Activated CD8-positive, alpha-beta T cell treated with anti-CD3 and anti-CD28 coated beads for 36 hours (primary cell): ENCODE measurements around the gene CYB5RL. TPM values are rescaled to one million over a fixed set of nuclear protein-coding genes. Genes with fewer than 3 reads are reported as not detected.

Experiments
- ATAC-seq: fragments of 200-7000 bp; cut with Tn5 transposase; one replicate; pipeline ENCODE4 v1.10.0; 2021; ENCODE audit warnings: mild to moderate bottlenecking, moderate library complexity
- CTCF ChIA-PET: fragments of 350-600 bp; sonication (Branson Sonifier 250); formaldehyde crosslinking; loops from one replicate; lab custom pipeline; 2021; ENCODE audit warnings: antibody characterized with exemption; lab: Charles Lee
- POLR2A ChIA-PET: fragments of 350-600 bp; sonication (Branson Sonifier 250); formaldehyde crosslinking; loops from one replicate; lab custom pipeline; 2021; ENCODE audit warnings: antibody characterized with exemption; lab: Charles Lee
- DNase-seq: peaks from one replicate; pipeline ENCODE4 v3.0.0-alpha.2; 2020
- H3K27ac Mint-ChIP-seq: one replicate; pipeline ENCODE4 v1.8.0; 2021; ENCODE audit warnings: mild to moderate bottlenecking, mixed read lengths
- H3K27me3 Mint-ChIP-seq: one replicate; pipeline ENCODE4 v1.8.0; 2021; ENCODE audit warnings: mixed read lengths
- H3K36me3 Mint-ChIP-seq: one replicate; pipeline ENCODE4 v1.8.0; 2021; ENCODE audit warnings: low read depth, mixed read lengths
- H3K4me1 Mint-ChIP-seq: one replicate; pipeline ENCODE4 v1.8.0; 2021; ENCODE audit warnings: low read depth, mixed read lengths
- H3K4me3 Mint-ChIP-seq: one replicate; pipeline ENCODE4 v1.8.0; 2021; ENCODE audit warnings: mild to moderate bottlenecking, moderate library complexity, mixed read lengths
- H3K9me3 Mint-ChIP-seq: one replicate; pipeline ENCODE4 v1.8.0; 2021; ENCODE audit warnings: mixed read lengths
- intact Hi-C: fragments of 100-400 bp; cut with micrococcal nuclease; formaldehyde crosslinking; loops from one replicate; pipeline ENCODE4 v1.10.0; 2022
- total RNA-seq, 2 experiments: library from RNA; stranded (reverse); gene quantifications; one replicate each; pipeline ENCODE4 v1.2.3, GENCODE V29; 2021
- TF ChIP-seq, protein P1 (sequence below): fragments of 200-600 bp; IDR thresholded peaks from one replicate; pipeline ENCODE4 v1.8.0; 2022; ENCODE audit warnings: antibody characterized with exemption, mild to moderate bottlenecking

CYB5RL gene
- total RNA-seq, 2 experiments from 2014 or later = 11.4 to 12.6 TPM

DNA sequence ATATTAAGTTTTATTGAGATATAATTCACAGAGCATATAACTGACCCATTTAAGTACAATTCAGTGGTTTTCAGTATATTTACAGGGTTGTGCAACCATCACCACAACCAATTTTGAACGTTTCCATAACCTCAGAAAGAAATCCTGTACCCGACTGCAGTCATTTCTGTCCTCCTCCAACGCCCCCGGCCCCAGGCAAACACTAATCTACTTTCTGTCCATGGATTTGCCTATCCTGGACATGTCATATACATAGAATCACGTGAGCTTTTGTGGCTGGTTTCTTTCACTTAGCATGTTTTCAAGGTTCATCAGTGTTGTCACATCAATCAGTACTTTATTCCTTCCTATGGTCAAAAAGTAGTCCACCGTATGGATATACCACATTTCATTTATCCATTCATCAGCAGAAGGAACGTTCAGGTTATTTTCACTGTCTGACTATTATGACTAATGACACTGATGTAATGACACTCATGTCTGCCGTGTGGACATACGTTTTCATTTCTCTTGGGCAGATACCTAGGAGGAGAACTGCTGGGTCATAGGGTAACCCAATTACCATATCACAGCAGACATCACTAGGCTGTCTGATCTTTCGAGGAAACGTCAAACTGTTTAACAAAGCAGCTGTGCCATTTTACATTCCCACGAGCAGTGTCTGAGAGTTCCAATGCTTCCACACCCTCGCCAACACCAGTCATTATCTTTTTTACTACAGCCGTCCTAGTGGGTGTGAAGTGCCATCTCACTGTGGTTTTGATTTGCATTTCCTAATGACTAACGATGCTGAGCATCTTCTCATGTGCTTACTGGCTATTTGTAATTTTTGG is 30.9 kb upstream of the CYB5RL start:
- no peaks in the 10 kb centered on the region for H3K9me3 Mint-ChIP-seq
- H3K27me3 Mint-ChIP-seq = no peaks in the 10 kb centered on the region
- intact Hi-C loops = no loop called here
- no peak overlapping the region for H3K4me3 Mint-ChIP-seq
- TF ChIP-seq, protein P1, sequence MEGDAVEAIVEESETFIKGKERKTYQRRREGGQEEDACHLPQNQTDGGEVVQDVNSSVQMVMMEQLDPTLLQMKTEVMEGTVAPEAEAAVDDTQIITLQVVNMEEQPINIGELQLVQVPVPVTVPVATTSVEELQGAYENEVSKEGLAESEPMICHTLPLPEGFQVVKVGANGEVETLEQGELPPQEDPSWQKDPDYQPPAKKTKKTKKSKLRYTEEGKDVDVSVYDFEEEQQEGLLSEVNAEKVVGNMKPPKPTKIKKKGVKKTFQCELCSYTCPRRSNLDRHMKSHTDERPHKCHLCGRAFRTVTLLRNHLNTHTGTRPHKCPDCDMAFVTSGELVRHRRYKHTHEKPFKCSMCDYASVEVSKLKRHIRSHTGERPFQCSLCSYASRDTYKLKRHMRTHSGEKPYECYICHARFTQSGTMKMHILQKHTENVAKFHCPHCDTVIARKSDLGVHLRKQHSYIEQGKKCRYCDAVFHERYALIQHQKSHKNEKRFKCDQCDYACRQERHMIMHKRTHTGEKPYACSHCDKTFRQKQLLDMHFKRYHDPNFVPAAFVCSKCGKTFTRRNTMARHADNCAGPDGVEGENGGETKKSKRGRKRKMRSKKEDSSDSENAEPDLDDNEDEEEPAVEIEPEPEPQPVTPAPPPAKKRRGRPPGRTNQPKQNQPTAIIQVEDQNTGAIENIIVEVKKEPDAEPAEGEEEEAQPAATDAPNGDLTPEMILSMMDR = no peak
- peak; percentile 63 for DNase-seq
- CTCF ChIA-PET = no interaction called here
- POLR2A ChIA-PET = interaction anchor here (1.2 kb wide), 3 partner anchors 8 to 12 kb away, joined by 3 to 4 read pairs (median 4); no protein-coding TSS in a partner anchor
- peaks cover 31% of the 10 kb centered on the region for H3K4me1 Mint-ChIP-seq
- peak overlapping the region; percentile 64 for H3K27ac Mint-ChIP-seq
- peak; percentile 59 for ATAC-seq
- H3K36me3 Mint-ChIP-seq = peaks cover 18% of the 10 kb centered on the region

DNA sequence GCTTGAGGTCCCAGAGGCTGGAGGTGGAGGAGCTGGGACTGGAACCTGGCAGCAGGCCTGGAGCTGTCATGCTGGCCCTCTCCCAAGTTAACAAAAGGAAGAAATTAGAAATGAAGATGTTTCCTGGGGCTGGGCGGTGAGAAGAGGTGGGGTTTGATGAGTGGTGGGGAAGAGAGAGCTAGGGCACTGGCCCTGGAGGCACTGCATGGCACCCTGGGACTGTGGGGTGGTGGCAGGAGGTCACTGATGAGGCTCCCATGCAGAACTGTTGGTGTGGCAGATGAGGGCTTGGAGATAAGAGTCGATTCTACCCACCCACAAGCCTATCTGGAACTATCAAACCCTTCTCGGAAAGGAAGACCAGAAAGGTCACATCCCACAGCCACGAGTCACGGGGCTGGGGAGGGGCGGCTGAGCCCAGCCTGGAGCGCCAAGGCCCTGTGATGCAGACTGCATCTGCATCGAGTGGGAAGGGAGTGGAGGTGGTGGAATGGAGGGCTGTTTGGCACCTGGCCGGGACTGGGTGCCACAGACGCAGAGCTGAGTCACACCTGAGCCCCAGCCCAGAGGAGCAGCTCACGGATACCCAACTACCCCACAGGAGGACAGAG is 29.6 kb upstream of the CYB5RL start:
- TF ChIP-seq, protein P1 = no peak
- POLR2A ChIA-PET = interaction anchor here (0.7 to 1.2 kb wide), 6 partner anchors 9 to 128 kb away, joined by 3 to 4 read pairs (median 3); partner anchors contain the start of gene CYB5RL
- H3K4me3 Mint-ChIP-seq = peak overlapping the region; percentile 15
- peak; percentile 58 for DNase-seq
- H3K27ac Mint-ChIP-seq = peak overlapping the region; percentile 69
- CTCF ChIA-PET = interaction anchor here (1.0 kb wide), 1 partner anchor 174 kb away, joined by 4 read pairs; no protein-coding TSS in a partner anchor
- no peaks in the 10 kb centered on the region for H3K9me3 Mint-ChIP-seq
- peaks cover 13% of the 10 kb centered on the region for H3K36me3 Mint-ChIP-seq
- peaks cover 31% of the 10 kb centered on the region for H3K4me1 Mint-ChIP-seq
- H3K27me3 Mint-ChIP-seq = no peaks in the 10 kb centered on the region
- intact Hi-C loops = no loop called here
- peak; percentile 58 for ATAC-seq

DNA sequence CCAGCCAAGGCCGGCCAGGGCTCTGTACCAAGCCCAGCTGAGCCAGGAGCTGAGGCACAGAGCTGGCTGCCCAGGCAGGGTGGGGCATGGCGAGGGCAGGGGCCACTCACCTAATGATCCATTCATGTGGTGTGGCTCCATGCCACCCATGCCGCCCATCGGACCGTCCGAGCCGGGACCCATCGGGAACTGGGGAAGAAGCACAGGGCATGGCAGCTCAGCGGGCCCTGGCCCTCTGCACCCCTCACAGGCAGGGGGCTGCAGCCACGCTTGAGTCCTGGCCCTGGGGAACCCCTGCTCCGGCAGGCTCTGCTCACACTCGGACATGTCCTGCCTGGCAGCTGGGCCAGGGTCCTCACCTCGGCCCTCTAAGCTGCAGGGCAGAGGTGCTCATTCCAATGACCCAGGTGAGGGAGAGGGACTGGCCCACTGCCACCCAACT is 28.8 kb upstream of the CYB5RL start:
- Mint-ChIP-seq H3K36me3 (peaks cover 11% of the 10 kb centered on the region), H3K27ac (no peak overlapping the region), H3K4me1 (peaks cover 31% of the 10 kb centered on the region), H3K9me3 (no peaks in the 10 kb centered on the region), H3K27me3 (no peaks in the 10 kb centered on the region), H3K4me3 (no peak overlapping the region)
- ChIA-PET POLR2A (interaction anchor here (0.9 to 1.2 kb wide), 3 partner anchors 29 to 129 kb away, joined by 3 read pairs; partner anchors contain the start of gene CYB5RL), CTCF (interaction anchor here (1.9 kb wide), 1 partner anchor 261 kb away, joined by 4 read pairs; no protein-coding TSS in a partner anchor)
- intact Hi-C loops = no loop called here
- TF ChIP-seq, protein P1 = no peak
- DNase-seq (no peak), ATAC-seq (no peak)

DNA sequence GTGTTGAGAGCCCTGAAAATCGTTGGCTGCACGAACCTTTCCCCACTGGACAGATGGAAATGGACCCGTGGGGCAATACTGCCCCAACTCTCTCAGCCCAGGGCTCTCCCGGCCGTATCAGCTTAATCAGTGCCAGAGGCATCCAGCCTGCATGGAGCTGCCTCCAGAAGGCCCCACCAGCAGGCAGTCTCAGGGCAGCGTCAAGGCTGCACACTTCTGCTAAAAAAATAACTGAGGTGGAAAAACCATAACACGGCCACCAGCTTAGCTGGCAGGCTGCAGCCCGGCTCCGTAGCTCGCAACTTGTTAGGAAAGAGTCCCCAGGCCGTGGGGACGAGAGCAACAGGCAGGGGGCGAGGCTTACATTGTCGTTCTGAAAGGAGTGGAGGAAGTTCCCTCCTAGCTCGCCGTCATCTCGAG is 28.1 kb upstream of the CYB5RL start:
- ChIA-PET POLR2A (interaction anchor here (1.2 kb wide), 1 partner anchor 28 kb away, joined by 3 read pairs; the partner anchor contains the start of gene CYB5RL), CTCF (interaction anchor here (1.9 kb wide), 1 partner anchor 262 kb away, joined by 4 read pairs; no protein-coding TSS in a partner anchor)
- DNase-seq (no peak), ATAC-seq (no peak)
- Mint-ChIP-seq H3K27ac (peak overlapping the region; percentile 57), H3K36me3 (peaks cover 11% of the 10 kb centered on the region), H3K4me3 (no peak overlapping the region), H3K9me3 (no peaks in the 10 kb centered on the region), H3K4me1 (peaks cover 31% of the 10 kb centered on the region), H3K27me3 (no peaks in the 10 kb centered on the region)
- intact Hi-C loops = no loop called here
- TF ChIP-seq, protein P1 = no peak
